MM.1S (cell line): ENCODE data around the gene VRTN.

Experiments
- EZH2 ChIP-seq: fragments of 300-600 bp; sonication (generic); optimal IDR thresholded peaks from 2 replicates; pipeline ENCODE3; 2017; ENCODE audit warnings: low read depth, mild to moderate bottlenecking, antibody characterized with exemption, low read length, mixed read lengths
- EZH2phosphoT487 ChIP-seq: fragments of 300-600 bp; sonication (generic); IDR thresholded peaks from 2 replicates; pipeline ENCODE4 v1.6.1; 2018; ENCODE audit warnings: antibody characterized with exemption, low read length
- TF ChIP-seq, protein P1 (sequence below): fragments of 300-600 bp; sonication (generic); IDR thresholded peaks from 2 replicates; pipeline ENCODE4 v1.5.1; 2016; ENCODE audit warnings: antibody characterized with exemption, low read length, mixed read lengths

DNA sequence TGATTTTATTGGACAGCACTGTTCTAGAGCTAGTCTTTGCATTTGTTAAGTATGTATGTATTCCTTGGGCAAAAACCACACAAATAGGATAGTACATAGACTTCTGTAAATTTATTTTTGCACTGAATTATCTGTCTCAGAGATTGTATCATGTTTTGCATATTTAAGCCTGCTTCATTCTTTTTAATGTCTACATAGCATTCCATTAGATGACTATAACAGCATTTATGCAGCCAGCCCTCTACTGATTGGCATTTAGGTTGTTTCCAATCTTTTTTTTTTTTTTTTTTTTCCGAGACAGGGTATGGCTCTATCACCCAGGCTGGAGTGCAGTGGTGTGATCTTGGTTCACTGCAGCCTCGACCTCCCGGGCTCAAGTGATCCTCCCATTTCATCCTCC lies 43.2 kb downstream of the VRTN start:
- no peak for TF ChIP-seq EZH2
- TF ChIP-seq, protein P1, sequence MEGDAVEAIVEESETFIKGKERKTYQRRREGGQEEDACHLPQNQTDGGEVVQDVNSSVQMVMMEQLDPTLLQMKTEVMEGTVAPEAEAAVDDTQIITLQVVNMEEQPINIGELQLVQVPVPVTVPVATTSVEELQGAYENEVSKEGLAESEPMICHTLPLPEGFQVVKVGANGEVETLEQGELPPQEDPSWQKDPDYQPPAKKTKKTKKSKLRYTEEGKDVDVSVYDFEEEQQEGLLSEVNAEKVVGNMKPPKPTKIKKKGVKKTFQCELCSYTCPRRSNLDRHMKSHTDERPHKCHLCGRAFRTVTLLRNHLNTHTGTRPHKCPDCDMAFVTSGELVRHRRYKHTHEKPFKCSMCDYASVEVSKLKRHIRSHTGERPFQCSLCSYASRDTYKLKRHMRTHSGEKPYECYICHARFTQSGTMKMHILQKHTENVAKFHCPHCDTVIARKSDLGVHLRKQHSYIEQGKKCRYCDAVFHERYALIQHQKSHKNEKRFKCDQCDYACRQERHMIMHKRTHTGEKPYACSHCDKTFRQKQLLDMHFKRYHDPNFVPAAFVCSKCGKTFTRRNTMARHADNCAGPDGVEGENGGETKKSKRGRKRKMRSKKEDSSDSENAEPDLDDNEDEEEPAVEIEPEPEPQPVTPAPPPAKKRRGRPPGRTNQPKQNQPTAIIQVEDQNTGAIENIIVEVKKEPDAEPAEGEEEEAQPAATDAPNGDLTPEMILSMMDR, result no peak
- TF ChIP-seq EZH2phosphoT487, result no peak
